Ascending aorta (tissue), 2 donors: ENCODE measurements around the gene PITPNC1. TPM values are rescaled to one million over a fixed set of nuclear protein-coding genes. Genes with fewer than 3 reads are reported as not detected.

Experiments used
- DNase-seq, 2 donors: peaks; one replicate each; pipeline ENCODE4 v3.0.0-alpha.2; 2019; ENCODE audit warnings: low spot score in 2 of 2
- H3K27ac ChIP-seq, 2 donors: fragments of 200-600 bp; sonication (generic); one replicate each; pipeline ENCODE4 v1.5.1; 2016 to 2017; ENCODE audit warnings: mild to moderate bottlenecking in 1 of 2
- H3K27me3 ChIP-seq: fragments of 200-600 bp; sonication (generic); one replicate; pipeline ENCODE4 v1.5.1; 2017
- H3K36me3 ChIP-seq, 2 donors: fragments of 200-600 bp; sonication (generic); one replicate each; pipeline ENCODE4 v1.5.1; 2016
- H3K4me1 ChIP-seq, 2 donors: fragments of 200-600 bp; sonication (generic); one replicate each; pipeline ENCODE4 v1.5.1; 2016 to 2017; ENCODE audit warnings: mild to moderate bottlenecking in 1 of 2
- H3K4me3 ChIP-seq, 2 donors: fragments of 200-600 bp; sonication (generic); one replicate each; pipeline ENCODE4 v1.5.1; 2016 to 2017; ENCODE audit warnings: mild to moderate bottlenecking in 1 of 2
- H3K9me3 ChIP-seq, 2 donors: fragments of 200-600 bp; sonication (generic); one replicate each; pipeline ENCODE4 v1.5.1; 2016
- CTCF ChIP-seq, 3 experiments: fragments of 200-600 bp in 2 of 3; fragments of 450-650 bp in 1 of 3; sonication (generic) in 2 of 3; IDR thresholded peaks; one replicate each; pipeline ENCODE4 v1.5.1; 2016 to 2019; ENCODE audit warnings: antibody characterized with exemption in 3 of 3, mild to moderate bottlenecking in 1 of 3, moderate library complexity in 1 of 3
- intact Hi-C: fragments of 100-400 bp; cut with DNase I; formaldehyde crosslinking; loops from one replicate; pipeline ENCODE4 v1.15.1; 2023
- total RNA-seq: library from RNA; depleted of rRNA; stranded (reverse); fragments of >200 nt; gene quantifications from one replicate; pipeline ENCODE4 v1.1.0, GENCODE V29; 2016

PITPNC1 gene
- total RNA-seq, 1 donor from 2014 or later, result 10.9 TPM

- Histone ChIP-seq H3K9me3 (no peaks in the 10 kb centered on the region), H3K4me1 (no peaks in the 10 kb centered on the region), H3K36me3 (no peaks in the 10 kb centered on the region), H3K27ac (no peak overlapping the region), H3K4me3 (no peak overlapping the region), H3K27me3 (no peaks in the 10 kb centered on the region)
- TF ChIP-seq CTCF (IDR thresholded peaks at IDR 0.05), result no peak
- no peak for DNase-seq
- intact Hi-C loops, result no loop called here
These were observed 281.9 kb downstream of the PITPNC1 start for GRCh38 chr17:67659028-67659427.

GRCh38 chr17:67662712-67663111 is 285.6 kb downstream of the PITPNC1 start:
- no peaks in the 10 kb centered on the region for H3K9me3 ChIP-seq
- no peaks in the 10 kb centered on the region for H3K4me1 ChIP-seq
- H3K36me3 ChIP-seq, result no peaks in the 10 kb centered on the region
- TF ChIP-seq CTCF (IDR thresholded peaks at IDR 0.05), result no peak
- no peak overlapping the region for H3K4me3 ChIP-seq
- no peaks in the 10 kb centered on the region for H3K27me3 ChIP-seq
- DNase-seq, result no peak
- intact Hi-C loops, result no loop called here
- no peak overlapping the region for H3K27ac ChIP-seq

- no peaks in the 10 kb centered on the region for H3K9me3 ChIP-seq
- no peak for TF ChIP-seq CTCF (IDR thresholded peaks at IDR 0.05)
- H3K4me3 ChIP-seq, result no peak overlapping the region
- no peak for DNase-seq
- intact Hi-C loops, result no loop called here
- no peak overlapping the region for H3K27ac ChIP-seq
- no peaks in the 10 kb centered on the region for H3K36me3 ChIP-seq
- no peaks in the 10 kb centered on the region for H3K27me3 ChIP-seq
- H3K4me1 ChIP-seq, result no peaks in the 10 kb centered on the region
These were observed 286.4 kb downstream of the PITPNC1 start for GRCh38 chr17:67663457-67663856.

GRCh38 chr17:67666028-67666427 is 288.9 kb downstream of the PITPNC1 start:
- intact Hi-C loops, result no loop called here
- DNase-seq, result no peak
- no peaks in the 10 kb centered on the region for H3K27me3 ChIP-seq
- no peaks in the 10 kb centered on the region for H3K4me1 ChIP-seq
- H3K9me3 ChIP-seq, result no peaks in the 10 kb centered on the region
- no peak for TF ChIP-seq CTCF (IDR thresholded peaks at IDR 0.05)
- H3K27ac ChIP-seq, result no peak overlapping the region
- no peaks in the 10 kb centered on the region for H3K36me3 ChIP-seq
- no peak overlapping the region for H3K4me3 ChIP-seq

GRCh38 chr17:67666710-67667109 is 289.6 kb downstream of the PITPNC1 start:
- intact Hi-C loops, result no loop called here
- H3K9me3 ChIP-seq, result no peaks in the 10 kb centered on the region
- TF ChIP-seq CTCF (IDR thresholded peaks at IDR 0.05), result no peak

GRCh38 chr17:67671493-67671892 is 294.4 kb downstream of the PITPNC1 start:
- Histone ChIP-seq H3K4me1 (no peaks in the 10 kb centered on the region), H3K36me3 (no peaks in the 10 kb centered on the region), H3K27ac (peak overlapping the region in 1 of 2 donors; percentile 22), H3K4me3 (no peak overlapping the region), H3K9me3 (no peaks in the 10 kb centered on the region), H3K27me3 (no peaks in the 10 kb centered on the region)
- no peak for DNase-seq
- TF ChIP-seq CTCF (IDR thresholded peaks at IDR 0.05), result no peak
- intact Hi-C loops, result no loop called here

More at GRCh38 chr17:67666710-67667109, 289.6 kb downstream of the PITPNC1 start:
- Histone ChIP-seq H3K4me1 (no peaks in the 10 kb centered on the region), H3K36me3 (no peaks in the 10 kb centered on the region), H3K27ac (no peak overlapping the region), H3K27me3 (no peaks in the 10 kb centered on the region), H3K4me3 (no peak overlapping the region)
- no peak for DNase-seq
